ENCODE measurements around the gene CEP41.

Gene CEP41

GRCh38 chr7:130440527-130441365 is at the start of gene CEP41:
Gene CEP41, minus strand, starts transcription at chr7:130441016. Its CDS starts 50 bp downstream, at chr7:130440966.
- DNase-seq (ENCODE audit: low read depth in 2 of 2): peak; percentile 96

- DNase-seq (ENCODE audit: low read depth in 2 of 2): no peak
Observed at GRCh38 chr7:130490311-130490791, 49.5 kb upstream of the CEP41 start.

GRCh38 chr7:130489140-130489983 is 48.5 kb upstream of the CEP41 start:
- peak; percentile 68 to 72 for DNase-seq (ENCODE audit: low read depth in 2 of 2)

- DNase-seq (ENCODE audit: low read depth in 2 of 2): no peak
Observed at GRCh38 chr7:130488392-130489139, 47.8 kb upstream of the CEP41 start.

GRCh38 chr7:130486954-130487436 is 46.2 kb upstream of the CEP41 start:
- no peak for DNase-seq (ENCODE audit: low read depth in 2 of 2)

GRCh38 chr7:130486114-130486953 is 45.5 kb upstream of the CEP41 start:
- no peak for DNase-seq (ENCODE audit: low read depth in 2 of 2)

GRCh38 chr7:130485734-130486113 is 44.9 kb upstream of the CEP41 start:
- no peak for DNase-seq (ENCODE audit: low read depth in 2 of 2)

GRCh38 chr7:130483031-130483430 is 42.2 kb upstream of the CEP41 start:
- DNase-seq (ENCODE audit: low read depth in 2 of 2): no peak

GRCh38 chr7:130481898-130482297 is 41.1 kb upstream of the CEP41 start:
- no peak for DNase-seq (ENCODE audit: low read depth in 2 of 2)

- DNase-seq (ENCODE audit: low read depth in 2 of 2): no peak
Observed at GRCh38 chr7:130479716-130480400, 39.0 kb upstream of the CEP41 start.

GRCh38 chr7:130478991-130479390 is 38.2 kb upstream of the CEP41 start:
- DNase-seq (ENCODE audit: low read depth in 2 of 2): no peak

- no peak for DNase-seq (ENCODE audit: low read depth in 2 of 2)
Observed at GRCh38 chr7:130476297-130477150, 35.7 kb upstream of the CEP41 start.

GRCh38 chr7:130475776-130476175 is 35.0 kb upstream of the CEP41 start:
- DNase-seq (ENCODE audit: low read depth in 2 of 2): no peak

GRCh38 chr7:130473876-130474275 is 33.1 kb upstream of the CEP41 start:
- no peak for DNase-seq (ENCODE audit: low read depth in 2 of 2)

- DNase-seq (ENCODE audit: low read depth in 2 of 2): no peak
Observed at GRCh38 chr7:130473289-130473688, 32.5 kb upstream of the CEP41 start.

GRCh38 chr7:130471974-130472373 is 31.2 kb upstream of the CEP41 start:
- DNase-seq (ENCODE audit: low read depth in 2 of 2): no peak

GRCh38 chr7:130468612-130469011 is 27.8 kb upstream of the CEP41 start:
- no peak for DNase-seq (ENCODE audit: low read depth in 2 of 2)

- no peak for DNase-seq (ENCODE audit: low read depth in 2 of 2)
Observed at GRCh38 chr7:130463553-130464434, 23.0 kb upstream of the CEP41 start.

Data from fibroblast of skin of left biceps (primary cell).